ENCODE results near the gene ADGRL3.
A peak's percentile ranks its signal among the peaks of the same experiment; 100 is the strongest.

- TF ChIP-seq CTCF (IDR thresholded peaks at IDR 0.05) (peak in 1 of 2 donors; percentile 15), POLR2AphosphoS5 (IDR thresholded peaks at IDR 0.05) (no peak)
Observed at GRCh38 chr4:61741327-61742096, 541.4 kb downstream of the ADGRL3 start.

Measured in suprapubic skin (tissue), 3 donors.